Measurements from ENCODE around the gene LRRC63.
"Not testable (repeated sequence)": the region's sequence is repeated elsewhere in the genome, so short reads cannot be mapped to it uniquely, and the experiment has no call there.

The LRRC63 gene

GRCh38 chr13:46181377-46181839 is 30.3 kb upstream of the LRRC63 start:
- DNase-seq (ENCODE audit: low read depth in 2 of 2): no peak

DNA sequence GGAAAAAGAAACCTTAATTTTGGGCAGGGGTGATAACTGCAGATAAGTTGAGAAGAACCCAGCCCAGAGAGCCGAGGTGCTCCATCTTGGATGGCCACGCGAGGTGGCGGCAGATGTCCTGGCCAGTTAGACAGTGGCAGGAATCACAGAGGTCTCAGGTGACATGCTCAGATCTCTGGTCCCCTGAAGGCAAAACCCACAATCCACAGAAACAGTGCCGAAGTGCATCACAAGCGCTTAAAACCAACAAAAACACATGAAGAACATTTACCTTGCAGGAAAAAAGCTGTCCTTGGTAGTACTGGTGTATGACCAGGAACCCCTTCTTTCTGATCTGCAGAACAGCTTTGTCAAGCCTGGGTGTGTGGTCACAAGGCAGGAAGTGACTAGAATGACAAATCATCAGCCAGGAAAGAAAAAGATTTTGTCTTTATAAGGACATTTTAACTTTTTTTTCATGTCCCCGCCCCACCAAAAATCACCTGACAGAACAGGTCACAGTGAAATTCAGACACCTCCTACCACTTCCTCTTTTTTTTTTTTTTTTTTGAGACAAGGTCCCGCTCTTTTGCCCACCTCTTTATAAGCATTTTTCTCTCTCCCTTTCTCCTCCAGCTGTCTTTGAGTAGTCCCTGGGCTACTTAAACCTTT is 29.8 kb upstream of the LRRC63 start, which contains the start of gene LCP1:
Gene LCP1, minus strand, starts transcription at position 338 of the 651 bp plus-strand sequence. CDS start 22,515 bp downstream, outside the sequence.
- DNase-seq (ENCODE audit: low read depth in 2 of 2): peak; percentile 62 to 76

DNA sequence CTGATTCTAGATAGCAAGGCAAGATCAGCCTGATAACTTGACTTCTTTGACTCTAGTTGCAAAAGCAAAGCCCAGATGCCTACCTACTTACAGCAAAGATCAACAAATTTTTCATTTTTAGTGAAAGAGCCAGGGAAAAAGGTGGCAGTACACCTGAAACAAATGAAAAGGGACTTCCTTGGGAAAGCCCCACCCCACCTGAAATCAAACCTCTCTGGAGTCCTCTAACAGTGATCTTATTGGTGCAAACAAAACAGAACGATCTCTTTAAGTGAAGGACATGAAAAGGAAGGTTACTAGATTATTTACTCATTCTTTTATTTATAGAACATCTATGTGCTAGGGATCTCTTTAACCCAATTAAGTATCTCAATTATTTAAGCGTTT is 29.2 kb upstream of the LRRC63 start:
- no peak for DNase-seq (ENCODE audit: low read depth in 2 of 2)

DNA sequence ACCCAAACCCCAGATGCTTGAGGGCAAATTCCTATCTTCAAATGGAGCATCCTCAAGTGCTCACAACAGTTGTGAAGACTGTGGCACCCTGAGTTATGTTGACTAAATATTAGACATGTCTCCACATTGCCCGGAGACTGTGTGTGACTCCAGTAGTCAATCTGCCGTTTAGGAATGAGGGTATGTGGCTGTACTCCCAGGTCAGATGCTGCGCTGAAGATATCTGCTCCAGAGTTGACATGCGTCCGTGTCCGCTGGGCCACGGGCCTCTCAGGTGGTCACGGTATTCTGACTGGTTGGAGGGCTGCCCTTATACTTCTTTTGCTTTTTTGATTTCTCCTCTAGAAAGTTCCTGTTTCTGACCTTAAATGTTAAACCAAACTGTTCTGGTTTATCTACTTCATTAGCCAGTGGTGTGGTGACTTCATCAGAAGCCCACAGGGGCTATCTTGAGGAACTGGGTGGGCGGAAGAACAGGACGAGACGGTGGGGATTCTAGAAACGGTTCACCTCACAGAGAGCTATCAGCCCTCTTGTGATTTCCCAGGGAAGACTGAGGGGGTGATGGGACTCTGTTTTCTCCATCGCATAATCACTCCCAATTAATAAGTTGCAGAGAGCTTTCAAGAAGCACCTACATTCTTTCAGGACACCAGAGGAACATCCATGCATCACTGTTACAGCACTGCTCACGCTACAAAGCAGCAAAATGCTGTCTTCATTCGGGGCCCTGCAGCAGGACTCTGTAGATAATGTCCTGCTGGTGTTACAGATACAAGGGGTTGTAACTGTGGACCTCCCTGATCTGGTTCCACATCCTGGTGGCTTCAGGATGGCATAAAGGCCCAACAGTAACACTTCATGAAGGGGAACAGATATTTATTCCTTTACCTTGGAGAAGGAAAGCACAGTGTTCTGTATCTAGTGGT is 28.4 kb upstream of the LRRC63 start:
- DNase-seq (ENCODE audit: low read depth in 2 of 2): no peak

DNA sequence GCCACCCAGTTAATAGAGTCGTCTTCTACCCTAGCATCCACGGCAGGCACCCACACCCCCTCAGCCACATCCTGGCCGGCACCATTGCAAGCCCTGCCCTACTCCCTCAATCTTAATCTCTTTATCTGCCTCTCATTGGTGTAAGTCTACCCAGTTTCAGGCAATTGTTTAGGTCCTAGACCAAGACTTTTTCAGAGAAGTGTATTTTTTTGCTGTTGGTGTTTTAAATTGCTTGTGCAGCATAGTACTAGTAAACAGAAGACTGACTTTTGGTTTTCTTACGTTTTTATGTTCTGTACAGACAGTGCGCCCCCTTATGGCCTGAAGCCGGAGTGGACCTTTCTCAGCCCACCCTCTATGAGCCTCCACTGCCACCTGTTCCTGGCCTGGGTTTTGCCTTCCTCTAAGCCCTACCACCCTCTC is 27.4 kb upstream of the LRRC63 start:
- DNase-seq (ENCODE audit: low read depth in 2 of 2): peak; percentile 61 to 66

GRCh38 chr13:46185634-46186033 is 26.1 kb upstream of the LRRC63 start:
- no peak for DNase-seq (ENCODE audit: low read depth in 2 of 2)

DNA sequence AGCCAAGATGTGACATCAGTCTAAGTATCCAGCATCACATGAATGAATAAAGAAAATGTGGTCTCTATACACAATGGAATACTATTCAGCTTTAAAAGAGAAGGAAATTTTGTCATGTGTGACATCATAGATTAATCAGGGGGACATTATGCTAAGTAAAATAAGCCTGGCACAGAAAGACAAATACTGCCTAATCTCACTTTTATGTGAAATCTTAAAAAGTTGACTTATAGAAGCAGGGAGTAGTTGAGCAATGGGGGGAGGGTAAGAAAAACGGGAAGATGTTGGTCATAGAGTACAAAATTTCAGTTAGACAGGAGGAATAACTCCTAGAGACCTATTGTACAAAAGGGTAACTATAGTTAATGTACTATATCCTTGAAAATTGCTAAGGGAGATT is 19.3 kb upstream of the LRRC63 start:
- no peak for DNase-seq (ENCODE audit: low read depth in 2 of 2)

GRCh38 chr13:46195016-46195415 is 16.7 kb upstream of the LRRC63 start:
- no peak for DNase-seq (ENCODE audit: low read depth in 2 of 2)

GRCh38 chr13:46197299-46198048 is 14.3 kb upstream of the LRRC63 start:
- no peak for DNase-seq (ENCODE audit: low read depth in 2 of 2)

GRCh38 chr13:46198696-46199193 is 13.0 kb upstream of the LRRC63 start:
- DNase-seq (ENCODE audit: low read depth in 2 of 2): no peak

GRCh38 chr13:46202188-46202795 is 9.4 kb upstream of the LRRC63 start:
- DNase-seq (ENCODE audit: low read depth in 2 of 2): no peak

- no peak for DNase-seq (ENCODE audit: low read depth in 2 of 2)
Observed at GRCh38 chr13:46202966-46203365, 8.8 kb upstream of the LRRC63 start.

DNA sequence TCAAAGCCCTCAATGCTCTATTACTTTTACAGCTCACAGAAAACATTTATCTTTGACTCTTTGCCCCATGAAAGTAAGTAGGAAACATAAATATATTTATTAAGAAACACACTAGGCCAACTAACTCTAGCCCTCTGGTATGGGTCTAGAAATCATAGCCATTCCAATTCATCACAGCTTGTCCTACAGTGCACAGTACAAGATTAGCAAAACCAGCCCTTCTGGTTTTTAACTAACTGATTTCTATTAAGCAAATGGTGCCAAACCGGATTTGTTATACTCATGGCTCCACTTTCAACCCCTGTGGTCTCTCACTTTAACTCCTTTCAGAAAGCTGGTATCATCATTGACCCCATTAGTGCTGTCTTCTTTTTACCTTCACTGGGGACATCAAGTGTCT is 5.6 kb upstream of the LRRC63 start:
- DNase-seq (ENCODE audit: low read depth in 2 of 2): no peak

- no peak for DNase-seq (ENCODE audit: low read depth in 2 of 2)
Observed at GRCh38 chr13:46207828-46208227, 3.9 kb upstream of the LRRC63 start.

DNA sequence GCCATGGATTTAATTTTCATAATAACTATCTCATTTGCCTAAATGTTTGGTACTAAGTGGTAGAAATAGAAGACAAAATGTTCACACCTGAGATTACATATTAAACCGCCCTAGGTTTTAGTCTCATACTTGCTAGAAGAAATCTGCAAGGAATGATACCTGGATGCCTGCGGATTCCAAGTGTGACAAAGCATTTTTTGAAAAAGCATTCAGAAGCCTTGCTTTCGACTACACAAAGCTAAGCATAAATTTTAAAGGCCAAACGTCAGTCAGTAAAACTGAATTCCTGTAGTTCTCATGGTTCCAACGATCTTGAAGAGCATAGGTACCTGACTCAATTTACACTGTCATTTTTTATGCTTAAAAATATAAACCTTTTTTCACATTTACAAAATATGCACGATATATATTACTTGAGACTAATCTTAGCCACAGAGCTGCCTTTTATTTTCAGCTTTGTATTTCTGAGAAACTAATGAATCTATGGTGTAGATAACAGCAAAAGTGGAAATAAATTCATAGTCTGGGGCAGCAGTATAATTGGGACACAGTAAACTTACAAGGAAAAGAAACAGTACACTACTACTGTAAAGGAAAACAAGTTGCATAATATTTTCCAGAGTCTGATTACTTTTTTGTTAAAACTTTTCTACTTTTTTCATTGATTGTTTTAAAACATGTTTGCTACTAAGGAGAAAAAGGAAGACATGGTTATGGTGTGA is 1.2 kb upstream of the LRRC63 start:
- DNase-seq (ENCODE audit: low read depth in 2 of 2): no peak

- peak in 1 of 2 donors; percentile 21 for DNase-seq (ENCODE audit: low read depth in 2 of 2)
Observed at GRCh38 chr13:46211116-46211482, 629 bp upstream of the LRRC63 start.

DNA sequence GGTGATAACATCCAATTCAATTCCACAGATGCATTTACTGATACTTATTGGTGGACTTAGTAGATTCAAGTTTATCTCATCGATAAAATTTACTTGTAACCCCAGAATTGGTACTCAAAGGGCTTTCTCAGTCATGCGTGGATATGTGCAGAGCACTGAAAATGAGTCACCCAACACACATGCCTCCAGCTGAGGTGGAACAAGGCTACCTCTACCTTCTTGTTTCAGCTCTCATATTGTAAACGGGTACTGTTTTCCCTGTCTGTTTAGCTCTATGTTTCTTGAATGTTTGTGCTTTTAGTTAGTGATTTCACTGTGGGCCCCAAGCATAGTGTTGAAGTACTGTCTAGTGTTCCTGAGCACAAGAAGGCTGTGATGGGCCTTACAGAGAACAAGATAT is 1.5 kb downstream of the LRRC63 start:
- DNase-seq (ENCODE audit: low read depth in 2 of 2): no peak

DNA sequence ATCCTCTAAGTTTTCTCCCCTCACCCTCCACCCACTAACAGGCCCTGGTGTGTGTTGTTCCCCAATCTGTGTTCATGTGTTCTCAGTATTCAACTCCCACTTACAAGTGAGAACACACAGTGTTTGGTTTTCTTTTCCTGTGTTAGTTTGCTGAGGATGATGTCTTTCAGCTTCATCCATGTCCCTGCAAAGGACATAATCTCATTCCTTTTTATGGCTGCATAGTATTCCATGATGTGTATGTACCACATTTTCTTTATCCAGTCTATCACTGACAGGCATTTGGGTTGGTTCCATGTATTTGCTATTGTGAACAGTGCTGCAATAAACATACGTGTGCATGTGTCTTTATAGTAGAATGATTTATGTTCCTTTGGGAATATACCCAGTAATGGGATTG is 3.0 kb downstream of the LRRC63 start:
- not testable (repeated sequence) for DNase-seq (ENCODE audit: low read depth in 2 of 2)

- not testable (repeated sequence) for DNase-seq (ENCODE audit: low read depth in 2 of 2)
Observed at GRCh38 chr13:46220234-46220633, 8.5 kb downstream of the LRRC63 start.

DNA sequence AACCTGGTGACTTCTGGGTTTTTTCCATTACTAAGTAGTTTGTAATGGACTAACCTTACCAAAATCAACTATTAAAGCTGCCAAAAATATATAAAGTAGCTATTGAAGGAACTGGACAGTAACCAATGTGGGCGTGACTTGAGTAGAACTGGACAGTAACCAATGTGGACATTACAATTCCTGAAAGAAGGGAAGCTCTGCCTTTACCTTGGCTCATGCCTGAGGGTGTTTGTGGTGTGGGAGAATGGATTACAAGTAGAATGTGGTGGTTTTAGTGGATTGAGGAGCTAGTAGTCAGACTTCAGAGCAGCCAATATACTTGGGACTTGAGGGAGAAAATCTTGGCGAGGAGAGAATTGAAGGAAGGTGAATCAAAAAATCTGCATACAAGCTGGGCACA is 17.5 kb downstream of the LRRC63 start:
- no peak for DNase-seq (ENCODE audit: low read depth in 2 of 2)

GRCh38 chr13:46232281-46232680 is 20.6 kb downstream of the LRRC63 start:
- DNase-seq (ENCODE audit: low read depth in 2 of 2): no peak
